ENCODE measurements around the gene PRDM1. TPM values are rescaled to one million over a fixed set of nuclear protein-coding genes. Genes with fewer than 3 reads are reported as not detected.

PRDM1 gene
- total and polyA plus RNA-seq, 8 donors, result 5.5 to 11.1 (median 8.8) TPM

GRCh38 chr6:106132153-106132698, 46.1 kb downstream of the PRDM1 start:
- no peaks in the 10 kb centered on the region for H3K27me3 ChIP-seq
- no peak for TF ChIP-seq CTCF (IDR thresholded peaks at IDR 0.05)
- no peak overlapping the region for H3K4me3 ChIP-seq
- no peaks in the 10 kb centered on the region for H3K9me3 ChIP-seq
- intact Hi-C loops (cut with DNase I), result no loop called here
- H3K27ac ChIP-seq, result no peak overlapping the region
- H3K36me3 ChIP-seq, result no peaks in the 10 kb centered on the region
- no peaks in the 10 kb centered on the region for H3K4me1 ChIP-seq
- DNase-seq, result no peak
- ATAC-seq, result no peak

DNA sequence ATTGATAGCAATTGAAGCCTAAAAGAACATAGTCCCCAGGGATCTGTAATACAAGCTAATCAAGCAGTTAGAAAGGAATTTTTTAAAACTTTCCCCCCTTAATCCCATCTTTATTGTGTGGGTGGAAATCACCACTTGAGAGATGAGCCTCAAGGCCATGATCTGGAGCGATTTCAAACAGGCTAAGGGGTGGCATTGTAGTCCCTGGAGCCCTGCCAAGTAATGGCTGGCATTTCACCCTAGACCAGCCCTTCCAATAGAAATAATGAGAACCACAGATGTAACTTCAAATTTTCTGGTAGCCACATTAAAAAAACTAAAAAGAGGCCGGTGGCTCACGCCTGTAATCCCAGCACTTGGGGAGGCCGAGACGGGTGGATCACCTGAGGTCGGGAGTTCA, 46.9 kb downstream of the PRDM1 start:
- Histone ChIP-seq H3K27ac (no peak overlapping the region), H3K9me3 (no peaks in the 10 kb centered on the region), H3K4me1 (no peaks in the 10 kb centered on the region), H3K27me3 (no peaks in the 10 kb centered on the region), H3K4me3 (no peak overlapping the region), H3K36me3 (no peaks in the 10 kb centered on the region)
- ATAC-seq (no peak), DNase-seq (no peak)
- TF ChIP-seq CTCF (IDR thresholded peaks at IDR 0.05), result no peak
- intact Hi-C loops (cut with DNase I), result no loop called here

DNA sequence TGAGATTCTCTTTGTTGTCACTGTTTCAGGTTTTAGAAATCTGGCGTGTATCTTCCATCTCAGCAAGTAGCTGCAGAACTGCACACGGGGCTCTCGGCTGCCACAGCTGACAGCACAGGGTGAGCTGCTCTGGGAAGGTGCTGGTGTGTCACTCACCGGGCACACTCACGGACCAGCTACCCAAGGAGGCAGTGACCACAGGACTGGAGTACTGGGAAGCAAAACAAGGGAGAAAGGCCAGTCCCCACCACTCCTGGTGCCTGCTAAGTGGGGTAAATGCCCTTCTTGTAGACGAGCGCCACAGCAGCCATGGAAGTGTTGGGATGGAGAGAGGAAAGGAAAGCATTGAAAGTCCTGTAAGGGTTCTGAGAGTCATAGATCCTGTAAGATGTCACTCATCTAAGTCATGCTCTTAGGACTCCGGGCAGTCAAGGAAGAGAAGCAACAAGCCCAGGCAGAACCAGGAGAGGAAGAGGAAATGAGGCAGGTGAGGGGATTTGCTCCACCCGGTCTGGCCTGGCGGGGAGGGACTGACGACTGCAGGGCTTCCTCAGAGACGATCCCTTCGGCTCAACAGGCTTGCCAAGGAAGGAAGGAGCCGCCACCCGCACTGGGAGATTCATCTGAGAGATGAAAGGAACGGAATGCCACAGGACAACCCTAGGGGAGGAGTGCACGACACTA, 48.1 kb downstream of the PRDM1 start:
- intact Hi-C loops (cut with DNase I), result no loop called here

DNA sequence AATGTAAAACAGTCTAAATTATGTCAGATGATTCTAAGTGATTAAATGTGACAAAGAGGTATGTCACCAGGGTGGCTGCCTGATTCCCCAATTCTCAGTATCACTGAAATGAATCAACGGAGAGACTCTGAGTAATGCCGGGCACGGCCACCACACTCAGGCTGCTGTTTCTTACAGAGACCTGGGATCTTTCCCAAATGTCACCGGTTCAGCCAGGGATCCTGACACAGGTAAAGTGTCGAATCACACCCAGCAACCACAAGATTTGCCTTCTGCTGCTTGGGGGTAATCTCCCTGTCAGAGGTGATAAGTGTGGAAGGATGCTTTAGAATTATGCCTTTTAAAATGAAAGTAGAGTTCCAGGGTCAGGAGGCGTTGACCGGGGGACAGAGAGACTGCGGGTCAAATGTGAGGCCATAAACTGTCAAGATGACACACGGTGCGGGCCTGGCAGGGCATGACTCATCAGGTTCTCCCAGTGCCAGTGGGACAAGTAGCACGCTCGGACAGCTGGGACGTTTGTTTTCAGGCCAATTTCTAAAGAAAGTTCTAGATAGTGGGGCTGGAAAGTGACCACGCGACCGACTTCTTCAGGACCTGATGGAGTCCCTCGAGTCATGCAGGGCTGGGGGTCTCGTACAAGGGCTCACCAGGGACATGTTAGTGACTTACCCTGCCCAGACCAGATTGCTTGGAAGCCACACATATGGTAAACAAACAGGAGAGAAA, 48.9 kb downstream of the PRDM1 start:
- H3K36me3 ChIP-seq, result no peaks in the 10 kb centered on the region

More for the DNA sequence above, 48.1 kb downstream of the PRDM1 start:
- TF ChIP-seq CTCF (IDR thresholded peaks at IDR 0.05), result no peak
- H3K27ac ChIP-seq, result no peak overlapping the region
- no peaks in the 10 kb centered on the region for H3K36me3 ChIP-seq
- no peaks in the 10 kb centered on the region for H3K9me3 ChIP-seq
- no peak for ATAC-seq
- H3K4me3 ChIP-seq, result no peak overlapping the region
- H3K27me3 ChIP-seq, result no peaks in the 10 kb centered on the region
- no peak for DNase-seq
- H3K4me1 ChIP-seq, result no peaks in the 10 kb centered on the region

More for the DNA sequence above, 48.9 kb downstream of the PRDM1 start:
- no peaks in the 10 kb centered on the region for H3K4me1 ChIP-seq
- ATAC-seq, result no peak
- intact Hi-C loops (cut with DNase I), result no loop called here
- DNase-seq, result no peak
- no peaks in the 10 kb centered on the region for H3K27me3 ChIP-seq
- H3K27ac ChIP-seq, result no peak overlapping the region
- no peaks in the 10 kb centered on the region for H3K9me3 ChIP-seq
- no peak overlapping the region for H3K4me3 ChIP-seq
- TF ChIP-seq CTCF (IDR thresholded peaks at IDR 0.05), result no peak

All from left lung (tissue), 10 donors.